H1 (cell line): ENCODE measurements around the gene APLP2. TPM values are rescaled to one million over a fixed set of nuclear protein-coding genes. Genes with fewer than 3 reads are reported as not detected.

ENCODE experiments used
- CTCF ChIA-PET: fragments of 300-600 bp; sonication (Branson Sonifier 250); formaldehyde crosslinking; loops from one replicate; lab custom pipeline; 2021; ENCODE audit not compliant: partially characterized antibody; lab: Charles Lee
- POLR2A ChIA-PET: fragments of 300-600 bp; sonication (Branson Sonifier 250); formaldehyde crosslinking; loops from one replicate; lab custom pipeline; 2021; ENCODE audit warnings: inconsistent platforms; ENCODE audit not compliant: partially characterized antibody; lab: Charles Lee
- DNase-seq, 2 experiments: peaks; one replicate each; pipeline versions ENCODE4 v3.0.0 to v3.0.0-alpha.2; 2010 to 2022; ENCODE audit warnings: low spot score in 2 of 2, low read depth in 1 of 2, mixed read lengths in 1 of 2
- FAIRE-seq: peaks from 2 replicates; lab custom pipeline; 2011; peaks lifted over from hg19 to GRCh38; lab: Jason Lieb, UNC
- H2AFZ ChIP-seq: 2 replicates; pipeline ENCODE4 v1.8.1; 2012; ENCODE audit warnings: low read length, inconsistent platforms
- H2AK5ac ChIP-seq: 2 replicates; pipeline ENCODE4 v1.6.1; 2013; ENCODE audit warnings: low read depth, low read length
- H2BK120ac ChIP-seq: replicated peaks from 2 replicates; pipeline ENCODE3; 2013; ENCODE audit warnings: low read depth, low read length, inconsistent platforms
- H2BK12ac ChIP-seq: 2 replicates; pipeline ENCODE4 v1.6.1; 2013; ENCODE audit warnings: low read depth, low read length
- H2BK15ac ChIP-seq: 2 replicates; pipeline ENCODE4 v1.6.1; 2013; ENCODE audit warnings: low read length
- H2BK20ac ChIP-seq: 2 replicates; pipeline ENCODE4 v1.6.1; 2013; ENCODE audit warnings: low read length
- H2BK5ac ChIP-seq: 2 replicates; pipeline ENCODE4 v1.6.1; 2013; ENCODE audit warnings: low read depth, low read length
- H3K14ac ChIP-seq: 2 replicates; pipeline ENCODE4 v1.6.1; 2013; ENCODE audit warnings: inconsistent platforms; ENCODE audit not compliant: insufficient read length
- H3K18ac ChIP-seq: 2 replicates; pipeline ENCODE4 v1.6.1; 2013; ENCODE audit warnings: low read length; ENCODE audit errors: extremely low read depth
- H3K23ac ChIP-seq: 2 replicates; pipeline ENCODE4 v1.6.1; 2013; ENCODE audit warnings: inconsistent platforms; ENCODE audit not compliant: insufficient read length
- H3K23me2 ChIP-seq: 2 replicates; pipeline ENCODE4 v1.6.1; 2013; ENCODE audit warnings: low read depth, low read length
- H3K27ac ChIP-seq: 2 replicates; pipeline ENCODE4 v1.6.1; 2011; ENCODE audit warnings: low read depth, low read length, inconsistent platforms
- H3K27me3 ChIP-seq, 4 experiments: replicated peaks in 1 of 4; 1 replicate in 1 of 4; 2 replicates in 3 of 4; pipeline versions ENCODE4 v1.6.1 to v1.8.1; 2011 to 2013; ENCODE audit warnings: low read length in 3 of 4, mild to moderate bottlenecking in 3 of 4, inconsistent platforms in 2 of 4, mixed read lengths in 2 of 4, moderate library complexity in 1 of 4; ENCODE audit not compliant: control insufficient read depth in 3 of 4, insufficient read depth in 3 of 4; ENCODE audit errors: extremely low read depth in 1 of 4
- H3K36me3 ChIP-seq, 4 experiments: 2 replicates each; pipeline versions ENCODE4 v1.6.1 to v1.8.1; 2011 to 2013; ENCODE audit warnings: mild to moderate bottlenecking in 4 of 4, low read length in 3 of 4, moderate library complexity in 2 of 4, control low read depth in 1 of 4, inconsistent platforms in 1 of 4; ENCODE audit not compliant: insufficient read depth in 4 of 4, control insufficient read depth in 2 of 4
- H3K4ac ChIP-seq: replicated peaks from 2 replicates; pipeline ENCODE3; 2013; ENCODE audit warnings: low read length, low read depth, mixed read lengths, inconsistent platforms; ENCODE audit not compliant: insufficient read length
- H3K4me1 ChIP-seq, 4 experiments: replicated peaks in 1 of 4; 1 replicate in 1 of 4; 2 replicates in 3 of 4; pipeline versions ENCODE4 v1.6.1 to v1.8.1; 2011 to 2013; ENCODE audit warnings: low read length in 3 of 4, inconsistent platforms in 2 of 4, mixed read lengths in 1 of 4; ENCODE audit not compliant: insufficient read depth in 4 of 4, control insufficient read depth in 3 of 4
- H3K4me2 ChIP-seq, 2 experiments: 2 replicates each; pipeline versions ENCODE4 v1.6.1 to v1.8.1; 2011 to 2013; ENCODE audit warnings: low read depth in 2 of 2, low read length in 2 of 2, control low read depth in 1 of 2, inconsistent platforms in 1 of 2, mild to moderate bottlenecking in 1 of 2; ENCODE audit not compliant: insufficient read depth in 1 of 2
- H3K4me3 ChIP-seq, 4 experiments: fragments of 200-600, 300-600 bp in 1 of 4; sonication (generic), shearing (Covaris generic), sonication (Bioruptor Twin) in 1 of 4; 2 replicates each; pipeline versions ENCODE4 v1.5.1 to v1.8.1; 2011 to 2016; ENCODE audit warnings: low read length in 4 of 4, low read depth in 3 of 4, control low read depth in 2 of 4, inconsistent platforms in 2 of 4, mild to moderate bottlenecking in 2 of 4, mixed read lengths in 1 of 4, moderate library complexity in 1 of 4; ENCODE audit not compliant: insufficient read depth in 2 of 4; ENCODE audit errors: extremely low read depth in 1 of 4
- H3K56ac ChIP-seq: replicated peaks from 2 replicates; pipeline ENCODE3; 2013; ENCODE audit warnings: low read depth, mild to moderate bottlenecking, mixed read lengths, low read length, inconsistent platforms; ENCODE audit not compliant: insufficient read length
- H3K79me1 ChIP-seq: 2 replicates; pipeline ENCODE4 v1.6.1; 2013; ENCODE audit warnings: low read depth, low read length, control low read depth
- H3K79me2 ChIP-seq, 2 experiments: 2 replicates each; pipeline versions ENCODE4 v1.6.1 to v1.8.1; 2012 to 2013; ENCODE audit warnings: low read length in 2 of 2, mild to moderate bottlenecking in 2 of 2, inconsistent platforms in 1 of 2; ENCODE audit not compliant: insufficient read depth in 2 of 2, control insufficient read depth in 1 of 2
- H3K9ac ChIP-seq, 4 experiments: replicated peaks in 1 of 4; 1 replicate in 1 of 4; 2 replicates in 3 of 4; pipeline versions ENCODE4 v1.6.1 to v1.8.1; 2011 to 2013; ENCODE audit warnings: low read depth in 3 of 4, low read length in 3 of 4, control low read depth in 2 of 4, mild to moderate bottlenecking in 2 of 4, moderate library complexity in 2 of 4, inconsistent platforms in 1 of 4; ENCODE audit errors: extremely low read depth in 1 of 4
- H3K9me3 ChIP-seq, 2 experiments: 2 replicates each; pipeline versions ENCODE4 v1.6.1 to v1.8.1; 2012 to 2013; ENCODE audit warnings: mild to moderate bottlenecking in 2 of 2, moderate library complexity in 2 of 2, control low read depth in 1 of 2, inconsistent platforms in 1 of 2, low read depth in 1 of 2, low read length in 1 of 2, mixed read lengths in 1 of 2; ENCODE audit not compliant: insufficient read depth in 2 of 2
- H4K20me1 ChIP-seq, 2 experiments: replicated peaks in 1 of 2; 2 replicates each; pipeline versions ENCODE3 to v1.8.1; 2011 to 2013; ENCODE audit warnings: inconsistent platforms in 2 of 2, low read length in 2 of 2, mild to moderate bottlenecking in 1 of 2; ENCODE audit not compliant: insufficient read depth in 2 of 2, control insufficient read depth in 1 of 2
- H4K5ac ChIP-seq: 2 replicates; pipeline ENCODE4 v1.6.1; 2013; ENCODE audit warnings: low read length, low read depth, mixed read lengths, inconsistent platforms; ENCODE audit not compliant: insufficient read length
- H4K8ac ChIP-seq: 2 replicates; pipeline ENCODE4 v1.8.0; 2013; ENCODE audit warnings: mild to moderate bottlenecking, moderate library complexity, low read length, inconsistent platforms; ENCODE audit not compliant: insufficient read depth; ENCODE audit errors: extremely low read depth
- H4K91ac ChIP-seq: replicated peaks from 2 replicates; pipeline ENCODE3; 2013; ENCODE audit warnings: low read length, mixed read lengths, inconsistent platforms; ENCODE audit not compliant: insufficient read length
- CTBP2 ChIP-seq: IDR thresholded peaks from 2 replicates; pipeline ENCODE4 v1.7.0; 2011; ENCODE audit warnings: borderline replicate concordance, mild to moderate bottlenecking, moderate library complexity, mixed read lengths, low read length; ENCODE audit not compliant: insufficient read depth, insufficient read length
- HDAC2 ChIP-seq, 2 experiments: fragments of 300-600 bp in 1 of 2; sonication (generic) in 1 of 2; IDR thresholded peaks; 2 replicates each; pipeline ENCODE4 v1.6.1; 2011 to 2012; ENCODE audit warnings: low read depth in 2 of 2, low read length in 2 of 2, mild to moderate bottlenecking in 2 of 2, moderate library complexity in 2 of 2, borderline replicate concordance in 1 of 2, inconsistent platforms in 1 of 2
- RAD21 ChIP-seq, 2 experiments: IDR thresholded peaks in 1 of 2; conservative IDR thresholded peaks in 1 of 2; 2 replicates each; pipeline ENCODE4 v1.6.1; 2011; ENCODE audit warnings: low read depth in 2 of 2, low read length in 2 of 2, improper control_type of control experiment in 1 of 2, inconsistent platforms in 1 of 2, mild to moderate bottlenecking in 1 of 2, moderate library complexity in 1 of 2
- WGBS, 2 experiments: shearing (Covaris generic) in 1 of 2; methylation state at CpG; one replicate each; pipeline versions ENCODE4 v1.1.6 to v1.1.7; 2013 to 2015; ENCODE audit warnings: low lambda C conversion rate in 2 of 2, mixed read lengths in 2 of 2, inconsistent platforms in 1 of 2, low coverage in 1 of 2, missing lambda C conversion rate in 1 of 2; ENCODE audit not compliant: insufficient replicate concordance in 2 of 2, insufficient coverage in 1 of 2, insufficient read length in 1 of 2; ENCODE audit errors: extremely low coverage in 1 of 2, missing lambda C conversion rate in 1 of 2; 5-methylcytosine and 5-hydroxymethylcytosine counted together
- polyA plus RNA-seq, 7 experiments: library from polyadenylated mRNA; depleted of rRNA in 3 of 7; stranded (reverse) in 5 of 7; unstranded in 2 of 7; fragments of >200 nt in 5 of 7; fragments of 200-250 nt in 2 of 7; gene quantifications; 1 replicate in 5 of 7; 2 replicates in 1 of 7; 4 replicates in 1 of 7; pipeline versions ENCODE4 v1.2.1 to v1.2.3, GENCODE V29; 2011 to 2013; ENCODE audit warnings: missing spikeins in 2 of 7, mixed read lengths in 2 of 7
- total RNA-seq: library from RNA; stranded (reverse); fragmentation: NEBNext Ultra II Directional; extraction: Animal tissue kit (Norgen Biotek cat#: 25700); gene quantifications from 2 replicates; pipeline ENCODE4 v1.2.1, GENCODE V29; 2021

APLP2 gene
- total and polyA plus RNA-seq, 2 of the 8 experiments (the other 6 are each of a cell fraction or from before 2014, with no cell fraction given) = 222 to 315 TPM

GRCh38 chr11:130103296-130103814, 33.7 kb downstream of the APLP2 start:
- Histone ChIP-seq H3K4ac (no peak overlapping the region), H2BK12ac (no peak overlapping the region), H2BK15ac (no peak overlapping the region), H3K27ac (no peak overlapping the region), H3K79me2 (peaks cover 3 to 86% of the 10 kb centered on the region in 2 experiments; a peak in 3 of 4 replicates), H2AFZ (no peak overlapping the region), H4K20me1 (peaks cover 1 to 4% of the 10 kb centered on the region in 2 experiments), H3K4me2 (no peak overlapping the region), H2BK5ac (no peak overlapping the region), H3K4me3 (no peak overlapping the region), H4K8ac (no peak overlapping the region), H3K56ac (no peak overlapping the region), H3K23me2 (no peaks in the 10 kb centered on the region; the same call in 1 of the 2 replicates), H3K36me3 (no peaks in the 10 kb centered on the region), H3K9me3 (no peaks in the 10 kb centered on the region), H3K9ac (no peak overlapping the region), H3K14ac (no peak overlapping the region), H2BK120ac (no peak overlapping the region), H3K18ac (no peak overlapping the region), H2AK5ac (no peak overlapping the region), H2BK20ac (no peak overlapping the region), H3K4me1 (peaks cover 0 to 8% (median 5%) of the 10 kb centered on the region in 4 experiments; a peak in 3 of 7 replicates), H3K27me3 (no peaks in the 10 kb centered on the region), H4K91ac (no peak overlapping the region), H4K5ac (no peak overlapping the region), H3K23ac (no peak overlapping the region), H3K79me1 (0 out of 2 replicates have a peak, but pooled peaks cover 2% of the 10 kb centered on the region)
- no peak for TF ChIP-seq HDAC2 (IDR thresholded peaks at IDR 0.05; ENCODE audit: borderline replicate concordance in 1 of 2, low read depth in 2 of 2, low read length in 2 of 2)
- TF ChIP-seq CTBP2 = no peak
- TF ChIP-seq RAD21 (IDR thresholded peaks at IDR 0.05 in 1 of 2, conservative IDR thresholded peaks at IDR 0.05 in 1 of 2; ENCODE audit: low read depth in 2 of 2, low read length in 2 of 2) = no peak
- WGBS, 2 experiments = 88% methylated on average over 5 of the region's 5 CpGs; no CpG with 5 or more reads in 1 of the 2 experiments
- ChIA-PET POLR2A (interaction anchor here (1.6 to 3.4 kb wide), 2 partner anchors 9 to 43 kb away, joined by 4 to 11 read pairs; no protein-coding TSS in a partner anchor), CTCF (no interaction called here)
- FAIRE-seq (no peak), DNase-seq (no peak)
